GM12891 (cell line): ENCODE results near the gene SLCO2A1.

Source experiments
- POLR2A ChIP-seq: IDR thresholded peaks from 2 replicates; pipeline ENCODE4 v1.6.1; 2011; ENCODE audit warnings: low read depth, low read length, control low read depth
- POLR2AphosphoS5 ChIP-seq: IDR thresholded peaks from 2 replicates; pipeline ENCODE4 v1.6.1; 2011; ENCODE audit warnings: low read depth, low read length, control low read depth

DNA sequence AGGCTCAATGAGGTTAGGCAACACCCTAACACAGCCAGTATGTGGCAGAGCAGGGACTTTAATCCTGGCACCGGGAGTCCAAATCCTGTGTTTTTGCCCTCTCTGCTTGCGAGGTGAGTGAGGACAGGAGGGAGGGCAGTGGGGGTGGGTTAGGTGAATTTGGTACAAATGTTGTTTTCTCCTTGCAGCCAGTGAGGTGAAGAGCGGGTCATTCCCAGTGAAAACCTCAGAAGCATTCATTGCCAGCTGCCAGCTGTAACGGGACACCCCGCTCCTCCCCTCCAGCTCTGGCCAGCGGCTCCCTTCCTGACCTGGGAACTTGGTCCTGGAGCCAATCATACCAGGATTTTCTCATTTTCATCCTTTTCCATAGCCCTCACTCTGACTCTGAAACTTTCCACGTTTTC lies 88.3 kb downstream of the SLCO2A1 start:
- TF ChIP-seq POLR2A, result no peak
- TF ChIP-seq POLR2AphosphoS5, result no peak
